HTERT RPE-1 (cell line): Measurements from ENCODE around the gene FXYD7.
"Not testable (repeated sequence)": the region's sequence is repeated elsewhere in the genome, so short reads cannot be mapped to it uniquely, and the experiment has no call there.

Experiments
- in situ Hi-C: fragments of 300-500 bp; cut with MboI; formaldehyde crosslinking; loops from 4 replicates; pipeline ENCODE4 v1.14.3; 2020; ENCODE audit warnings: low sequenced_read_pairs

The FXYD7 gene

DNA sequence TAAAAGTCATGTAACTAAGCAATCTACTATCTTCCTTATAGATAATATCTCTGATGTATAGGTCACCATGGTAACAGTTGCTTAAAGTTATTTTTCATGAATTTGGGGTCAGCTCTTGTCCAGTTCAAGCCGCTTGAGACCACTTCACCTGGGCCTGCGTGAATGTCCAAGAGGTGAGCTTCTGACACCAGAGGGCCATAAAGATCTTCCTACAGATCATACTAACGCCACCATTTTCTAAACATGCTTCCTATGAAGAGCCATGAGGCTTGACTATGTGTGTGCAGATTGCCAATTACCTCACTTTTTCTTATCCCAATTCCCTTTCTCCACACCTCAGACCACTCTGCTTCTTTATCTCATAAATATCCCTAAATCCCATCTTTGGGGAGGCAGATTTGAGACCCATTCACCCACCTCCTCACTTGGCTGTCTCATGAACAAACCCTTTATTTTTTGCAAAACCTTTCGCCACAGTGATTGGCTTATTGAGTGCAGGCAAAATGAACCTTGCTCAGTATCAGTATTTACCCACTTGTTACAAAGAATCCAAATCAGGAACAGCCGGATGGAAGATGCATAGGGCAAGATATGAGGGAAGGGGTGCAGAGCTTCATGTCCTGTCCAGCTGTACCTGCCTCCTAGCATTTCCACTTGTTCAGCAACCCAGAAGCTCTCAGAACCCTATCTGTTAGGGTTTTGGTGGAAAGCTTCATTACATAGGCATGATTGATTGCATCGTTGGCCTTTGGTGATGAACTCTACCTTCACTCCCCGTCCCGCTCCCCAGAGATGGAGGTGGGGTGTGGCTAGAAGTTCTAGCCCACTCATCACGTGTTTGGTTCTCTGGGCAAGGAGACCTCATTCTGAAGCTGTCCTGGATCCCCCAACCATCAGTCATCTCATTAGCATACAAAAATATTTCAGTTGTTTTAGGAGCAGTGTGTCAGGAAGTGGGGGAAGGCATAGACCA, 51.2 kb downstream of the FXYD7 start:
- in situ Hi-C loops, result no loop called here

DNA sequence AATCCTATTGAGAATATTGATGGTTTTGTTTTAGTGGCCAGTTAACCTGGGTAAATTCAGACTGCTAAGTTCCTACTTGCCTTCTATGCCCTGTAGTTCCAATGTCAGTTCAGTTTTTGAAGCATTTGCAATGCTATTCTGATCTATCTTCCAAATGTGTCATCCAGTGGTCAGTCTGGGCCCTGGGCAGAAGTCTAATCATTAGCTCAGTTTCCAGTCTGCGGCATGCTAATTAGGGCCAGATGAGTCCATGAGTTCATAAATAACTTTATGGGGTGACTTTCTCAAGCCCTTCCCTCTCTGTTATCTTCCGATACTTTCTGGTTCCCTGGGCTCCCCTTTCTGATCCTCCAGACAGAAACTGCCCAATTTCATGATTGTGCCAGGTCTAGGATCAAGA, 52.8 kb downstream of the FXYD7 start:
- in situ Hi-C loops, result no loop called here

DNA sequence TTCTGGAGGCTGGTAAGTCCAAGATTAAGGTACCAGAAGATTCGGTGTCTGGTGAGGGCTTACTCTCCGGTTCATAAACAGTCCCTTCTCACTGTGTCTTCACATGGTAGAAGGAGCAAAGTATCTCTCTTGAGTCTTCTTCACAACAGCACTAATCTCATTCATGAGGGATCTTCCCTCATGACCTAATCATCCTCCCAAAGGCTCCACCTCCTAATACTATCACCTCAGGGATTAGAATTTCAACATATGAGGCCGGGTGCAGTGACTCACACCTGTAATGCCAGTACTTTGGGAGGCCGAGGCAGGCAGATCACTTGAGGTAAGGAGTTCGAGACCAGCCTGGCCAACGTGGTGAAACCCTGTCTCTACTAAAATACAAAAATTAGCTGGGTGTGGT, 53.8 kb downstream of the FXYD7 start:
- in situ Hi-C loops, result not testable (repeated sequence)

DNA sequence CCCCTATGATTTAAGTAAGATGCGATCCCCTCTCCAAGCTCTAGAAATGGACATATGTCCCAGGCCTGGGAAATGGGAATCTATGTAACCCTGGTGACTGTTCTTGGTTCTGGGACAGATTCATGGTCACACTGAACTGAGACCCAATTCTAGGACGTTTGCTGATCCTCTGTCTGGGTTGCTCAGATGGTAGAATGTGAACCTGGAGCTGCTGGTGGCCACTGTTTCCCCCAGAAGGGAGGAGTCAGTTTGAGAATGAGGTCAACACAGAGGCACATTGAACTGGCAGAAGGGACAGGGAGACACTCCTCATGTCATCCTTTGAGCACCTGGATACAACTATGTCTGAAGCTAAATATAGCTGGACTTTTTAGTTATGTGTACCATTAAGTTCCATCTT, 56.4 kb downstream of the FXYD7 start:
- in situ Hi-C loops, result no loop called here

DNA sequence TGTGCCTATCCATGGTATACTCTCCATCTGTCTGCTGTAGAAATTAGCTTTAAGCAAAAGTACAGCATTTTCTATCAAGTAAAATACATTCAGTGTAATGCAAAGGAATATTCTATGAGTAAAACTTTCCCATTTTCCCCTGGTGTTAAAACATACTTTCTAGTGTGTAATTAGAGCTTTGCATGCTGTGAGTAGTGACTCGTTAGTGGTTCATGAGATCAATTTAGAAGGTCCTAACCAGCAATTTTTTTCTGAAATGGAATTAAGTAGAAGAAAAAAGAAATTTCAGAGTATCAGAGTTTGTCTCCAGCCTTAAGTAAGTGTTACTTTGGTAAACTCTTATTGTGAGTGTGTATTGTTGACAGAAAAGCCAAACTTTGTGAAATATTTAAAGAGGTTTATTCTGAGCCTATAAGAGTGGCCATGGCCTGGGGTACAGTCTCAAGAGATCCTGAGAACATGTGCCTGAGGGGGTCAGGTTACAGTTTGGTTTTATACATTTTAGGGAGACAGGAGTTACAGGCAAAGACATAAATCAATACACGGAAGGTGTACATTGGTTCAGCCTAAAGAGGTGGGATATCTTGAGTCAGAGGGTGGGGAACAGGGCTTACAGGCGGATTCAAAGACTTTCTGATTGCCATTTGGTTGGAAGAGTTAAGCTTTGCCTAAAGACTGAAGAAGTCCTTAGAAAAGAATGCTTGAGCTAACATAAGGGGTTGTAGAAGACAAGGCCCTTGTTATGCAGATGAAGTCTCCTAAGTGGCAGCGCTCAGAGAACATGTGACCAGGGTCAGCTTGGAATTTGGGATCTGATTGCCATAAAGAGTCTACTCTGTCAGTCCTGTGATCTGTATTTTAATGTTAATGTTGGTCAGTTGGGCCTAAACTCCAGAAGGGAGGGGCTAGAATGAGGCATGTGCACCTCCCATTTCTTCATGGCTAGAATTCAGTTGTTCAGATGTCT, 60.0 kb downstream of the FXYD7 start:
- in situ Hi-C loops, result no loop called here
